Activated CD8-positive, alpha-beta memory T cell treated with anti-CD3 and anti-CD28 coated beads for 36 hours (primary cell): ENCODE data around the gene RBMY1D. TPM values are rescaled to one million over a fixed set of nuclear protein-coding genes. Genes with fewer than 3 reads are reported as not detected.
"Not testable (repeated sequence)": the region's sequence is repeated elsewhere in the genome, so short reads cannot be mapped to it uniquely, and the experiment has no call there.

Source experiments
- CTCF ChIA-PET: fragments of 350-600 bp; sonication (Branson Sonifier 250); formaldehyde crosslinking; loops from one replicate; lab custom pipeline; 2021; ENCODE audit warnings: antibody characterized with exemption; lab: Charles Lee
- POLR2A ChIA-PET: fragments of 350-600 bp; sonication (Branson Sonifier 250); formaldehyde crosslinking; loops from one replicate; lab custom pipeline; 2021; ENCODE audit warnings: antibody characterized with exemption; lab: Charles Lee
- total RNA-seq, 2 experiments: library from RNA; stranded (reverse); gene quantifications; one replicate each; pipeline ENCODE4 v1.2.3, GENCODE V29; 2021

The RBMY1D gene
- total RNA-seq = not detected

- CTCF ChIA-PET, POLR2A ChIA-PET: not testable (repeated sequence)
Measured at GRCh38 chrY:21894426-21894825, at the start of gene RBMY1D. TSS of gene RBMY1D (minus strand) at chrY:21894526. CDS start at chrY:21892513, 2,013 bp downstream.

- POLR2A ChIA-PET, CTCF ChIA-PET: not testable (repeated sequence)
Measured at GRCh38 chrY:21917932-21918331, 23.6 kb upstream of the RBMY1D start, which contains the start of gene RBMY1E. TSS of gene RBMY1E (minus strand) at chrY:21918032. CDS start at chrY:21916054, 1,978 bp downstream.

GRCh38 chrY:21869407-21870076 lies 24.8 kb downstream of the RBMY1D start:
- POLR2A ChIA-PET, CTCF ChIA-PET: not testable (repeated sequence)

- CTCF ChIA-PET = no interaction called here
- POLR2A ChIA-PET = no interaction called here
Measured at GRCh38 chrY:21845481-21845880, 48.8 kb downstream of the RBMY1D start.

GRCh38 chrY:21842090-21842489 lies 52.2 kb downstream of the RBMY1D start:
- POLR2A ChIA-PET = no interaction called here

GRCh38 chrY:21839489-21839888 lies 54.8 kb downstream of the RBMY1D start:
- ChIA-PET POLR2A (no interaction called here), CTCF (no interaction called here)

More at GRCh38 chrY:21842090-21842489, 52.2 kb downstream of the RBMY1D start:
- CTCF ChIA-PET = no interaction called here

- ChIA-PET POLR2A (no interaction called here), CTCF (no interaction called here)
Measured at GRCh38 chrY:21836343-21836742, 58.0 kb downstream of the RBMY1D start.

GRCh38 chrY:21835052-21835451 lies 59.3 kb downstream of the RBMY1D start:
- POLR2A ChIA-PET = no interaction called here
- CTCF ChIA-PET = no interaction called here

Other genes starting within 250 kb of the RBMY1D start
- not detected for gene RBMY1E, start 23.5 kb upstream of the RBMY1D start, total RNA-seq